Colonic mucosa (tissue), 4 donors: Measurements from ENCODE around the gene SLIT3. TPM values are rescaled to one million over a fixed set of nuclear protein-coding genes. Genes with fewer than 3 reads are reported as not detected.

Experiments
- DNase-seq: peaks from one replicate; pipeline ENCODE4 v3.0.0-alpha.2; 2020
- H3K27ac ChIP-seq: fragments of 200-600 bp; one replicate; pipeline ENCODE4 v1.8.0; 2021
- H3K27me3 ChIP-seq: fragments of 200-600 bp; one replicate; pipeline ENCODE4 v1.8.0; 2021
- H3K36me3 ChIP-seq: fragments of 200-600 bp; one replicate; pipeline ENCODE4 v1.8.0; 2021
- H3K4me1 ChIP-seq: fragments of 200-600 bp; one replicate; pipeline ENCODE4 v1.8.0; 2021; ENCODE audit warnings: mild to moderate bottlenecking
- H3K4me3 ChIP-seq: fragments of 200-600 bp; one replicate; pipeline ENCODE4 v1.8.0; 2021
- H3K9ac ChIP-seq, 2 donors: one replicate each; pipeline ENCODE4 v1.7.0; 2013; ENCODE audit warnings: control low read depth in 2 of 2, low read depth in 2 of 2, low read length in 2 of 2
- H3K9me3 ChIP-seq: fragments of 200-600 bp; one replicate; pipeline ENCODE4 v1.8.0; 2021
- intact Hi-C: fragments of 100-400 bp; cut with DNase I; formaldehyde crosslinking; loops from one replicate; pipeline ENCODE4 v1.14.1; 2022
- total RNA-seq, 2 donors: library from RNA; stranded (reverse); fragmentation: NEBNext Ultra II Directional in 1 of 2; extraction: Animal tissue kit (Norgen Biotek cat#: 25700) in 1 of 2; gene quantifications; one replicate each; pipeline ENCODE4 v1.2.1, GENCODE V29; 2021
- TF ChIP-seq, protein P1 (sequence below): fragments of 200-600 bp; IDR thresholded peaks from one replicate; pipeline ENCODE4 v1.8.0; 2022; ENCODE audit warnings: antibody characterized with exemption, mild to moderate bottlenecking
- donor health status: healthy.
- donor health status: DM: no; HTN: no; CAD: no.
- donor health status: DM: no; HTN: no; CAD: no.

Gene SLIT3
- total RNA-seq, 2 donors from 2014 or later = 3.4 to 7.6 TPM

DNA sequence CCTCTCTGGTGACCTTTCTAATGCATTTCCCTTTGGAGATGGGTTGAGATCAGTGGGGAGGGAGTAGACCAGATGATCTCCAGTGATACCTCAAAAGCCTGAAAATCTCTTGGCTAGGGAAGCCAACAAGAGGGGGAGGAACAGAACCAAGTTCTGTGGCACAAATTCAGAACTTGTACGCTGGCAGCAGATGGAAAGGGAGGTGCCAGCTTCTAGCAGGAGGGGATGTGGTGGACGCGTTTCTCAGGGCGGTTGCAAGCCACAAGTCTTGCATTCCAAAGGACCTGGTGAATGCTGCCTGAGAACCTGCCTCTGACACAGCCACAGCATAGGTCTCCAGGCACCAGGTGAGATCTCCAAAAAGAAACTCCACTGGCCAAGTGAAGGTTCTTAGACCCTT is 13.4 kb downstream of the SLIT3 start:
- intact Hi-C loops = no loop called here
- Histone ChIP-seq H3K9me3 (no peaks in the 10 kb centered on the region), H3K27ac (no peak overlapping the region), H3K4me1 (no peaks in the 10 kb centered on the region), H3K36me3 (no peaks in the 10 kb centered on the region), H3K4me3 (no peak overlapping the region), H3K9ac (no peak overlapping the region), H3K27me3 (no peaks in the 10 kb centered on the region)
- TF ChIP-seq, protein P1, sequence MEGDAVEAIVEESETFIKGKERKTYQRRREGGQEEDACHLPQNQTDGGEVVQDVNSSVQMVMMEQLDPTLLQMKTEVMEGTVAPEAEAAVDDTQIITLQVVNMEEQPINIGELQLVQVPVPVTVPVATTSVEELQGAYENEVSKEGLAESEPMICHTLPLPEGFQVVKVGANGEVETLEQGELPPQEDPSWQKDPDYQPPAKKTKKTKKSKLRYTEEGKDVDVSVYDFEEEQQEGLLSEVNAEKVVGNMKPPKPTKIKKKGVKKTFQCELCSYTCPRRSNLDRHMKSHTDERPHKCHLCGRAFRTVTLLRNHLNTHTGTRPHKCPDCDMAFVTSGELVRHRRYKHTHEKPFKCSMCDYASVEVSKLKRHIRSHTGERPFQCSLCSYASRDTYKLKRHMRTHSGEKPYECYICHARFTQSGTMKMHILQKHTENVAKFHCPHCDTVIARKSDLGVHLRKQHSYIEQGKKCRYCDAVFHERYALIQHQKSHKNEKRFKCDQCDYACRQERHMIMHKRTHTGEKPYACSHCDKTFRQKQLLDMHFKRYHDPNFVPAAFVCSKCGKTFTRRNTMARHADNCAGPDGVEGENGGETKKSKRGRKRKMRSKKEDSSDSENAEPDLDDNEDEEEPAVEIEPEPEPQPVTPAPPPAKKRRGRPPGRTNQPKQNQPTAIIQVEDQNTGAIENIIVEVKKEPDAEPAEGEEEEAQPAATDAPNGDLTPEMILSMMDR = no peak
- no peak for DNase-seq

DNA sequence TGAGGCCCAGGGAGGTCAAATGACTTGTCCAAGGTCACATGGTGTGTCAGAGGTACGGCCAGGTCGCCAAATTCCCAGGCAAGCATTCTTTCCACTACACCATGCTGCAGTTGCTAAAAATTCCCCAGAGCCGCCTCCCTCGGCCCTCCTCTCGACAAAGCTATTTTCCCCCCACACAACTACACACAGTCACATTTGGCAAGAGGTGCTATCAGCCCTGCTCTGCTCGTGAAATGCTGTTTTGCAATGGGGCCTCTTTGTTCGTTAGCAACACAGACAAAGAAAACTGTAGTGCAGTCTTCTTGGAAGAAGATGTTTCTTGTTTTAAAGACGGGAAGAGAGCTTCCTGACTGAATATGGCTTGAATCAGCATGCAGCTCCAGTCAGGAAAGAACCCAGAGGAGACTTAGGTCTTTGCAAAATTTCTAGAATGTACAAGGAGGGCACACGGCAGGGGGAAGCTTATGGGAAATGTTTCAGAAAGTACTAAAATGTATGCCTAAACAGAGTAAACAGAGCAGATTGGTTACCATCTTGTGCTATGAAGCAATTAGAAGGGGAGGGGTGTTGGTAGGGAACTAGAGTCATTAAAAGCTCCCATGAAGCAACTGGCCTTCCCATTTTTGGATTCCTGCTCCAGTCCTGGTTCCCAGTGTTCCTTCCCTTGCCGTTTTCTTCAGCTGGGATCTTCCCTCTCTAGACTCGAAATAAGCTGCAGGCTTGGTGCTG is 14.2 kb downstream of the SLIT3 start:
- Histone ChIP-seq H3K4me3 (no peak overlapping the region), H3K27ac (no peak overlapping the region), H3K9ac (no peak overlapping the region), H3K36me3 (no peaks in the 10 kb centered on the region), H3K9me3 (no peaks in the 10 kb centered on the region), H3K27me3 (no peaks in the 10 kb centered on the region), H3K4me1 (no peaks in the 10 kb centered on the region)
- intact Hi-C loops = no loop called here
- TF ChIP-seq, protein P1 = no peak
- DNase-seq = no peak

DNA sequence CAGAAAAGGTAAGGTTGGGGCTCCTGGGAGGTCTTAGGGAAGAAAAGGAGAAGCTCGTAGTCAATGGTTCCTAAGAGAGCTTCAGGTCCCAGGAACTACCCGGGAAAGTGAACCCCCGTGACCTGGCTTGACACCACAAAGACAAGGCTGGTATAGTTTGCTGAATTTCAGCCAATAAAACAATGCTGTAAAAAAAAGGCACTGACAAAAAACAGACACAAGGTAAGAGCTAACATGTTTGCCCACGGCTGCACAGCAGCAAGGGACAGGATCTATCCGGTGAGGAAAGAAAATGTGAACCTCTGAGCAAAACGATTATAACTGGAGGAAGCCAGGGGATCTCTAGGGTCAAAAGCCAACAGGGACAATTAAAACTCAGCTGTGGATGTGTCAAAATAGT is 17.1 kb downstream of the SLIT3 start:
- no peak for DNase-seq
- Histone ChIP-seq H3K9me3 (no peaks in the 10 kb centered on the region), H3K27me3 (no peaks in the 10 kb centered on the region), H3K27ac (no peak overlapping the region), H3K4me1 (no peaks in the 10 kb centered on the region), H3K9ac (no peak overlapping the region), H3K4me3 (no peak overlapping the region), H3K36me3 (no peaks in the 10 kb centered on the region)
- intact Hi-C loops = no loop called here
- TF ChIP-seq, protein P1 = no peak

DNA sequence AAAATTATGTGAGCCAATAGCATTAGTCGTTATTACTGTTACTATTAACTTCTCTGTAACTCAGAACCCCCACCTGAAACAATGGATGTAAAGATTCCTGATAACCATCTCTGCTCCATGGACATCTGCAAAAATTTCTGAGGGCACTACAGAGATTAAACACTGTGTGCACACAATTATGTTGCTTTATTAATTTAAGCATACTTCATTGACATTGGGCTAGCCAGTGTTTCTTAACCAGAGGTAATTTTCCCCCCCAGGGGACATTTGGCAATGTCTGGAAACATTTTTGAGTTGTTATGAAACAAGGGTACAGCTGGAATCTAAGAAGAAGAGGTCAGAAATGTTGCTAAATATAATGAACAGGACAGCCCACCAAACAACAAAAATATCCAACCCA is 19.3 kb downstream of the SLIT3 start:
- H3K4me3 ChIP-seq = no peak overlapping the region
- DNase-seq = no peak
- H3K9me3 ChIP-seq = no peaks in the 10 kb centered on the region
- no peaks in the 10 kb centered on the region for H3K36me3 ChIP-seq
- TF ChIP-seq, protein P1 = no peak
- no peaks in the 10 kb centered on the region for H3K4me1 ChIP-seq
- H3K27ac ChIP-seq = no peak overlapping the region
- intact Hi-C loops = no loop called here
- no peak overlapping the region for H3K9ac ChIP-seq
- H3K27me3 ChIP-seq = no peaks in the 10 kb centered on the region

DNA sequence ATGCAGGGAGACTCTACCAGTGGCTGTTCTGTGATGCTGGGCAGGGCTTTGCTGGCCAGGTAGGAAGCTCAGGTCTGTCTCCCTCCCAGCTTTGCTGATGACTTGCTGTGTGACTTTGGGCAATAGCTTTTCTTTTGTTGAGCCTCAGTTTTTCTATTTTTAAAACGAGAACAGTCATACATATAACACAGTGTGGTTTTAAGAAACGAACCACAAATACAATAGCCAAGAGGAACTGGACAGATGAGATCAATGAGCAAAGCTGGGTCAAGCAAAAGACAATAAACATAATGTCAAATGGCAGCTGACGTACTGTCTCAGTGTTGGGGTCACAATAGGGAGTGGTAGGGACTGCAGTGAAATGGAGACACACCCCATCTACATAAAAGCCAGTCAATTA is 20.2 kb downstream of the SLIT3 start:
- DNase-seq = no peak
- no peak overlapping the region for H3K27ac ChIP-seq
- no peak overlapping the region for H3K4me3 ChIP-seq
- H3K9me3 ChIP-seq = no peaks in the 10 kb centered on the region
- TF ChIP-seq, protein P1 = no peak
- H3K4me1 ChIP-seq = no peaks in the 10 kb centered on the region
- H3K36me3 ChIP-seq = no peaks in the 10 kb centered on the region
- H3K9ac ChIP-seq = no peak overlapping the region
- intact Hi-C loops = no loop called here
- H3K27me3 ChIP-seq = no peaks in the 10 kb centered on the region
